BJ (cell line): ENCODE data around the gene TMEM63C. TPM values are rescaled to one million over a fixed set of nuclear protein-coding genes. Genes with fewer than 3 reads are reported as not detected.

Experiments
- CTCF ChIA-PET: fragments of 350-600 bp; formaldehyde crosslinking; extraction: SDS; loops from one replicate; lab custom pipeline; 2021; ENCODE audit warnings: antibody characterized with exemption, inconsistent platforms; lab: Yijun Ruan, JAX
- POLR2A ChIA-PET: fragments of 300-600 bp; sonication (Branson Sonifier 250); formaldehyde crosslinking; extraction: SDS; loops from one replicate; lab custom pipeline; 2021; ENCODE audit warnings: antibody characterized with exemption; lab: Charles Lee
- DNase-seq: peaks from one replicate; pipeline ENCODE4 v3.0.0-alpha.2; 2011; ENCODE audit warnings: low read depth
- H3K27me3 ChIP-seq: 2 replicates; pipeline ENCODE4 v1.6.0; 2011; ENCODE audit warnings: low read length; ENCODE audit not compliant: control insufficient read depth, insufficient read depth
- H3K36me3 ChIP-seq: 2 replicates; pipeline ENCODE4 v1.5.1; 2011; ENCODE audit warnings: low read length; ENCODE audit not compliant: control insufficient read depth, insufficient read depth
- H3K4me3 ChIP-seq: 2 replicates; pipeline ENCODE4 v1.5.1; 2011; ENCODE audit warnings: low read depth, mild to moderate bottlenecking, control low read depth, low read length
- polyA plus RNA-seq: library from polyadenylated mRNA; depleted of rRNA; stranded (reverse); fragments of >200 nt; gene quantifications from 2 replicates; pipeline ENCODE4 v1.2.3, GENCODE V29; 2011
- TF ChIP-seq, protein P1 (sequence below): IDR thresholded peaks from 2 replicates; pipeline ENCODE4 v1.5.1; 2011; ENCODE audit warnings: low read depth, mild to moderate bottlenecking, control low read depth, inconsistent platforms, low read length, moderate library complexity; ENCODE audit not compliant: insufficient read depth

Gene TMEM63C
- polyA plus RNA-seq, 1 experiment, result not detected

GRCh38 chr14:77151245-77151644 is 30.4 kb upstream of the TMEM63C start:
- ChIA-PET POLR2A (no interaction called here), CTCF (interaction anchor here (0.7 to 4.7 kb wide), 13 partner anchors 9 to 279 kb away, joined by 3 to 59 read pairs (median 4); partner anchors contain the start of gene ZDHHC22)
- H3K36me3 ChIP-seq, result no peaks in the 10 kb centered on the region
- TF ChIP-seq, protein P1, sequence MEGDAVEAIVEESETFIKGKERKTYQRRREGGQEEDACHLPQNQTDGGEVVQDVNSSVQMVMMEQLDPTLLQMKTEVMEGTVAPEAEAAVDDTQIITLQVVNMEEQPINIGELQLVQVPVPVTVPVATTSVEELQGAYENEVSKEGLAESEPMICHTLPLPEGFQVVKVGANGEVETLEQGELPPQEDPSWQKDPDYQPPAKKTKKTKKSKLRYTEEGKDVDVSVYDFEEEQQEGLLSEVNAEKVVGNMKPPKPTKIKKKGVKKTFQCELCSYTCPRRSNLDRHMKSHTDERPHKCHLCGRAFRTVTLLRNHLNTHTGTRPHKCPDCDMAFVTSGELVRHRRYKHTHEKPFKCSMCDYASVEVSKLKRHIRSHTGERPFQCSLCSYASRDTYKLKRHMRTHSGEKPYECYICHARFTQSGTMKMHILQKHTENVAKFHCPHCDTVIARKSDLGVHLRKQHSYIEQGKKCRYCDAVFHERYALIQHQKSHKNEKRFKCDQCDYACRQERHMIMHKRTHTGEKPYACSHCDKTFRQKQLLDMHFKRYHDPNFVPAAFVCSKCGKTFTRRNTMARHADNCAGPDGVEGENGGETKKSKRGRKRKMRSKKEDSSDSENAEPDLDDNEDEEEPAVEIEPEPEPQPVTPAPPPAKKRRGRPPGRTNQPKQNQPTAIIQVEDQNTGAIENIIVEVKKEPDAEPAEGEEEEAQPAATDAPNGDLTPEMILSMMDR, result peak; percentile 59
- H3K4me3 ChIP-seq, result no peak overlapping the region
- no peak for DNase-seq
- peaks cover 23% of the 10 kb centered on the region for H3K27me3 ChIP-seq

DNA sequence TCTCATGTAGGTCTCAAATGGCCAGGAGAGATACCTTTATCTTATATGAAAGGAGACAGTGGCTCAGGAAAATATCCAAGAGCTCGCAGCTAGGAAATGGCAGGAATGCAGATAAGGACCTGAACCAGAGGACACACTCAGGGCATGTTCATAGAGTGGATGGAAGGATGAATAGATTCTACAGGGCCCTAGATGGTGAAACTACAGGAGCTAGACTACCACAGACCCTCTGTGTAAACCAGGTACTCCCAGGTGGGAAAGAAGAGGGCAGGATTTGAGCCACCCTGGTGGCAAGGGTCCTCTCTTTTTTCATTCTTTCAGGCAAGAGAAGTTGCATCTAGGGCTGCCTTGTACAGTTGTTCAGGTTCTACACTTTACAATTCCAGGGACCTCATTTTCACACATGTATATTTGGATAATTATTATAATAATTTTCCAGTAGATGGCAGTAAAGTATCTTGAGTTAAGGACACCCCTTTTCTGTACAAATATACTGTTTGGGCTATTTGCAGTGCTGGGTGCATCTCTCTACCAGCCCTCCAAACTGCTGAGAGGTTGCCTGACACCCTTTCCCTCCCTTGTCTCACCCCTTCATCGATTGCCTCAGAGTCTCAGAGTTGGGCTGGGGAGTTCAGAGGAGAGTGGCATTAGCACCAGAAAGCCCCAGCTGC is 29.5 kb upstream of the TMEM63C start:
- Histone ChIP-seq H3K36me3 (no peaks in the 10 kb centered on the region), H3K27me3 (peaks cover 15% of the 10 kb centered on the region), H3K4me3 (no peak overlapping the region)
- ChIA-PET CTCF (interaction anchor here (1.1 to 4.7 kb wide), 12 partner anchors 9 to 279 kb away, joined by 3 to 59 read pairs (median 4); partner anchors contain the start of gene ZDHHC22), POLR2A (no interaction called here)
- TF ChIP-seq, protein P1, result peak; percentile 11; the same call in 1 of the 2 replicates
- DNase-seq, result no peak

- DNase-seq, result no peak
- CTCF ChIA-PET, result interaction anchor here (1.6 to 4.7 kb wide), 3 partner anchors 161 to 396 kb away, joined by 3 to 59 read pairs (median 17); no protein-coding TSS in a partner anchor
These were observed 27.8 kb upstream of the TMEM63C start for GRCh38 chr14:77153802-77154201.

GRCh38 chr14:77154421-77154820 is 27.2 kb upstream of the TMEM63C start:
- H3K27me3 ChIP-seq, result peaks cover 11% of the 10 kb centered on the region
- TF ChIP-seq, protein P1, result no peak
- H3K4me3 ChIP-seq, result no peak overlapping the region
- ChIA-PET CTCF (interaction anchor here (1.6 to 4.7 kb wide), 2 partner anchors 160 to 395 kb away, joined by 3 to 59 read pairs; no protein-coding TSS in a partner anchor), POLR2A (no interaction called here)
- DNase-seq, result no peak
- no peaks in the 10 kb centered on the region for H3K36me3 ChIP-seq

More at GRCh38 chr14:77153802-77154201, 27.8 kb upstream of the TMEM63C start:
- POLR2A ChIA-PET, result no interaction called here
- H3K27me3 ChIP-seq, result peaks cover 11% of the 10 kb centered on the region
- no peaks in the 10 kb centered on the region for H3K36me3 ChIP-seq
- H3K4me3 ChIP-seq, result no peak overlapping the region
- TF ChIP-seq, protein P1, result no peak

GRCh38 chr14:77155083-77155482 is 26.5 kb upstream of the TMEM63C start:
- ChIA-PET CTCF (interaction anchor here (4.7 kb wide), 1 partner anchor 160 kb away, joined by 59 read pairs; no protein-coding TSS in a partner anchor), POLR2A (no interaction called here)
- TF ChIP-seq, protein P1, result no peak
- no peak overlapping the region for H3K4me3 ChIP-seq
- H3K36me3 ChIP-seq, result no peaks in the 10 kb centered on the region
- no peak for DNase-seq
- H3K27me3 ChIP-seq, result peaks cover 11% of the 10 kb centered on the region
